C4-2B (cell line): Measurements from ENCODE around the gene INHBE.
"Not testable (repeated sequence)": the region's sequence is repeated elsewhere in the genome, so short reads cannot be mapped to it uniquely, and the experiment has no call there.

ENCODE experiments used
- H3K27ac ChIP-seq: fragments of 450-650 bp; 2 replicates; pipeline ENCODE4 v1.5.1; 2017
- ZFX ChIP-seq: fragments of 450-650 bp; IDR thresholded peaks from 2 replicates; pipeline ENCODE4 v1.6.1; 2017
- TF ChIP-seq, protein P1 (sequence below): fragments of 450-650 bp; conservative IDR thresholded peaks from 2 replicates; pipeline ENCODE4 v1.5.1; 2017; ENCODE audit warnings: mild to moderate bottlenecking

Gene INHBE

GRCh38 chr12:57420482-57420881 lies 34.6 kb upstream of the INHBE start:
- TF ChIP-seq, protein P1, sequence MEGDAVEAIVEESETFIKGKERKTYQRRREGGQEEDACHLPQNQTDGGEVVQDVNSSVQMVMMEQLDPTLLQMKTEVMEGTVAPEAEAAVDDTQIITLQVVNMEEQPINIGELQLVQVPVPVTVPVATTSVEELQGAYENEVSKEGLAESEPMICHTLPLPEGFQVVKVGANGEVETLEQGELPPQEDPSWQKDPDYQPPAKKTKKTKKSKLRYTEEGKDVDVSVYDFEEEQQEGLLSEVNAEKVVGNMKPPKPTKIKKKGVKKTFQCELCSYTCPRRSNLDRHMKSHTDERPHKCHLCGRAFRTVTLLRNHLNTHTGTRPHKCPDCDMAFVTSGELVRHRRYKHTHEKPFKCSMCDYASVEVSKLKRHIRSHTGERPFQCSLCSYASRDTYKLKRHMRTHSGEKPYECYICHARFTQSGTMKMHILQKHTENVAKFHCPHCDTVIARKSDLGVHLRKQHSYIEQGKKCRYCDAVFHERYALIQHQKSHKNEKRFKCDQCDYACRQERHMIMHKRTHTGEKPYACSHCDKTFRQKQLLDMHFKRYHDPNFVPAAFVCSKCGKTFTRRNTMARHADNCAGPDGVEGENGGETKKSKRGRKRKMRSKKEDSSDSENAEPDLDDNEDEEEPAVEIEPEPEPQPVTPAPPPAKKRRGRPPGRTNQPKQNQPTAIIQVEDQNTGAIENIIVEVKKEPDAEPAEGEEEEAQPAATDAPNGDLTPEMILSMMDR = no peak
- no peak for TF ChIP-seq ZFX
- no peak overlapping the region for H3K27ac ChIP-seq

DNA sequence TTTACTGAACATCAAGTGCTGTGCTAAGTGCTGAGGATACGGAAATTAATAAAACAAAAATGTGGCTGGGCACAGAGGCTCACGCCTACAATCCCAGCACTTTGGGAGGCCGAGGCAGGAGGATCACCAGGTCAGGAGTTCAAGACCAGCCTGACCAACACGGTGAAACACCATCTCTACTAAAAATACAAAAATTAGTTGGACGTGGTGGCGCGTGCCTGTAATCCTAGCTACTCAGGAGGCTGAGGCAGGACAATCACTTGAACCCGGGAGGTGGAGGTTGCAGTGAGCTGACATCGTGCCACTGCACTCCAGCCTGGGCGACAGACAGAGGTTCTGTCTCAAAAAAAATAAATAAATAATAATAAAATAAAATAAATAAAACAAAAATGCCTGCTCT lies 28.2 kb upstream of the INHBE start:
- H3K27ac ChIP-seq = not testable (repeated sequence)

- TF ChIP-seq, protein P1 = no peak
- TF ChIP-seq ZFX = no peak
- peak overlapping the region; percentile 89 for H3K27ac ChIP-seq
These were observed 26.1 kb upstream of the INHBE start for GRCh38 chr12:57428965-57429364.

DNA sequence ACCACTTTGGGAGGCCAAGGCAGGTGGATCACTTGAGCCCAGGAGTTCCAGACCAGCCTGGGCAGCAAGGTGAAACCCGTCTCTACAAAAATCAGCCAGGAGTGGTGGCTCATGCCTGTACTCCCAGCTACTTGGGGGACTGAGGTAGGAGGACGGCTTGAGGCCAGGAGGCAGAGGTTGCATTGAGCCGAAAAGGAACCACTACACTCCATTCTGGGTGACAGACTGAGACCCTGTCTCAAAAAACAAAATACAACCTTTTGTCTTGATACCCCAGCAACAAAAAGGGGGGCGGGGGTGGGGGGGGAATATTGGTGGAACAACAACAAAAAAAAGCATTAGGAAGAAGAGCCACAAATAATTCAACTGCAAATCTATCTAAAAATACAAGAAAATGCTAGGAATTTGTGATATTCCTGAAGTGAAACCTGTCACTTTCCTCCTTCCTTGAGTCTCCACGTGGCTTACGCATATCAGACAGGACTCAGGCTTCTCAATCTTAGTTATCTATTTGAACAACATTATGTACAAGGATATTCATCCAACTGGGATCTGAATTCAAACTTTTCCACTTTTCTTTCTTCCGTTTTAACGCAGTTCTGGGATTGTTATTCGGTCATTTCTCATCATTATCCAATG lies 25.5 kb upstream of the INHBE start:
- TF ChIP-seq, protein P1 = no peak
- TF ChIP-seq ZFX = no peak
- H3K27ac ChIP-seq = peak overlapping the region; percentile 89

GRCh38 chr12:57430112-57430930 lies 24.8 kb upstream of the INHBE start:
- peak overlapping the region; percentile 89 for H3K27ac ChIP-seq
- TF ChIP-seq ZFX = peak; percentile 90
- TF ChIP-seq, protein P1 = no peak

DNA sequence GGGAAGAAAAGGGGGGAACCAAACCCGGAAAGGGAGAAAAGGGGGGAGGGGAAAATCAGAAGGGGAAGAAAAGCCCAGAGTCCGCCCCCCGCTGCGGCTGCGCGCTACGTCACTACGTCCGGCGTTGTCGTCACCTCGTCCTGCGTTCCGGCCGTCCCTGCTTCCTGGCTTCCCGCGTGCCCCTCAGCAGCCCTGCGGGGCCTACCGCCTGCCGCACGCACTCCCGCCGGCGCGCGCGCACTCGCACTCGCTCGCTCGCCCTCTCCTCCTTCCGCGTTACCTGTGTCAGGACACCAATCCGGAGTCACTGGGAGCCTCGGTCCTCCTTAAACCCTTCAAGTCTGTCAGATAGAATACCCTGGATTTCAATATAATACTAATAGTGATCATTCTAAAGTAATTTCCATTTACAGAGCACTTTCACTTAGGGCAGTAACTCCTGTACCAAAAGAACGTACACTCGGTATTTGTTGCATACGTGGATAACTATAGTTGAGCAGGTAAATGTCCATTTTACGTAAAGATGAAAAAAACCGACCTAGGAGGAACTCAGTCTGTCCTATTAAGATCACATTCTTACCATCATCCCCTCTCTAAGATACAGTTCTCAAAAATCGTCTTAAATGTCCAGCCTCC lies 24.1 kb upstream of the INHBE start, which contains the start of gene R3HDM2:
Gene R3HDM2, minus strand, starts transcription at position 113 of the 636 bp plus-strand sequence. CDS start 120,615 bp downstream, outside the sequence.
- TF ChIP-seq, protein P1 = no peak
- no peak for TF ChIP-seq ZFX
- peak within 1 kb of the TSS; percentile 89 for H3K27ac ChIP-seq

GRCh38 chr12:57431654-57432188 lies 23.4 kb upstream of the INHBE start:
- H3K27ac ChIP-seq = peak overlapping the region; percentile 26

More at GRCh38 chr12:57431654-57432188, 23.4 kb upstream of the INHBE start:
- TF ChIP-seq, protein P1 = no peak
